NOMO-1 treated with DMSO at 0.1 percent for 48 hours (cell line): Measurements from ENCODE around the gene ELAC2.
A peak's percentile ranks its signal among the peaks of the same experiment; 100 is the strongest.

Experiments
- DNase-seq: peaks from one replicate; lab custom pipeline; 2025; ENCODE audit not compliant: unreplicated experiment; lab: John Stamatoyannopoulos, UW

The ELAC2 gene

DNA sequence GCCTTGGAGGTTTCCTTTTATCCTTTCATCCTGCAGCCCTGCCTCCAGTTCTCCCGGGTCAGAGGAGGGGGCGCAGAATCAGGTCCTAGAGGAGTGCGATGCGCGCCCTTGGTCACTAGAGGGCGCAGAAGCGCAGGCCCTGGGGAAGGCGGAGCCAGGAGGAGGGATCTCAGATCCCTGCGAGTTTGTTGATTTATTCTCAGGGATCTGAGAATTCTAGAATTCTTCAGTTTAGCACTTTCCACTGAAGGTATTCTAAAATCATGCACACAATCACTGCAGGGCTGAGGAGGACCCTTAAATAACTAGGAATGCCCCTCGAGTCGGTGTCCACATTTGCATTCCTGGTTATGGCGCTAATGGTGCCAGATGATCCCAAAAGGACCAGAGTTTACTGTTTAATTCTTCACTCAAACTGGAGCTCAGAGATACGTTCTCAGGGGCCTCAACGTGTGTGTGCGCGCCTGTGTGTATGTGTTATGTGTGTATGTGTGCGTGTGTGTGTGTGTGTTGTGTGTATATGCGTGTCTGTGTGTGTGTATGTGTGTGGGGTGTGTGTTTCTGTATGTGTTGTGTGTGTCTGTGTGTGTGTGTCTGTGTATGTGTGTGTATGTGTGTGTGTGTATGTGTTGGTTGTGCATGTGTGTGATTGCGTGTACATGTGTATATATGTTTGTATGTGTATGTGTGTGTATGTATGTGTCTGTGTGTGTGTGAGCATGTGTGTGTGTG is 6.9 kb upstream of the ELAC2 start:
- peak; percentile 38 for DNase-seq

DNA sequence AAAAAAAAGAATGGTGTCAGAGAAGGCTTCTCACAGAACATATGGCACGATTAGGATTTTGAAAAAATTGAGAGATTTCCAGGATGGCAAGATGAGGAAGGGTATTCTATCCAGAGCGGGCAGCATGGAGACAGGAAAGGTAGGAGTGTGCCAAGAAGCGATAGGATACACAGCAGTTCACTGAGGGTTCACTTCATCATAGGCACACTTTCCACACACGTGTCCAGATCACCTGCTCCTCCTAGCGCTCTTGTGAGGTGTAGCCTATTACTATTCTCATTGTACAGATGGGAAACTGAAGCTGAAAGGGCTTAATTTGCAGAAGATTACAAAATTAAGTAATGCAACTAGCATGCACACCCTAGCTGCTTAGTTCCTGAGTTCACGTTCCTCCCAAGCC is 6.2 kb upstream of the ELAC2 start:
- no peak for DNase-seq

DNA sequence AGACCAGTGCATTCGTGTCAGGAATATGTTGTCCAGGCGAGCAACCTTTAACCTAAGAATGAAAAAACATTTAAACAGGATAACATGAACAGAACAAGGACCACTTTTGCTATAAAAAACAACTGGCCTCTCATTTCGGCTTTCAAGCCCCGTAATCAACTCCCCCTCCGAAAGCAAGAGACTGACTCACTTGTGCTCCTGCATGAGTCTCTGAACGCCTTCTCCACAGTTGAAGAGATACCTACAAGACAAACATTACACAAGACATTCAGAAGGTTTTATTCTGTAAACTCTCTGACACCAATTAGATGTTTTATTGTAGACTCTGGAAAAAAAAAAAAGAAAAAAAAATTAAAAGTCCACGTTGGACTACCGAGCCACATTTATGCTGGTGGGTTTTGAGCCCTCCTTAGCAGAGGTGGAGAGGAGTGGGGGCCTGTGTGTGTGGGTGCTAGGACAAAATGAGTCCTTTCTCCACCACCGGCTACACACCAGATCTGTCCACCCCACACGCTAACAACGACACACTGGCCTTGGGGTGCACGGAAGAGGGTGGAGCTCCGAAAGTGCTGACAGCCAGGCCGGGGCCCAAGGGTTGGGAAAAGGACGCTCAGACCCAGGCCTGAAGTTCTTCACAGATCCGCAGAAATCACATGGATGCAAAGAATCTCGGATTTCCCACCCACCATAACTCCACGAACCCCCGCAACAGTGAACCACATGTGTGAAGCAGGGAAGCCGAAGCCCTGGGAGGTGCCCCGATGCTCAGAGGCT is 759 bp downstream of the ELAC2 start:
- peak; percentile 39 for DNase-seq

DNA sequence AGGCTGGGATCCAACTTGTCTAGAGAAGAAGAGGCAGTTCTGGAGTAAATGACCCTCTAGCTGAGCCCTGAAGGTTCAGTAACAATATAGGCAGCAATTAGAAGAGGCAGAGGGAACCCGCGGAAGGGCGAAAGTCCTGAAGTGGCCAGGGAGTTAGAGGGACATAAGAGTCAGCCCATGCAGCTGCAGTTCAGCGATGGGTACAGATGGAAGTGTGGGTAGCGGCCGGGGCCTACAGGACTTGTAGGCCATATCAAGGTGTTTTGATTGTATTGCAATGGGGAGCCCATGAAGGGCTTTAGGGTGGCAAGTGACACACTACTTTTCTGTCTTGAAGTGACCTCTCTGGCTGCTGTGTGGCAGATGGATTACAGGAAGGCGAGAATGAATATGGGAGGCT is 3.0 kb downstream of the ELAC2 start:
- DNase-seq, result no peak

DNA sequence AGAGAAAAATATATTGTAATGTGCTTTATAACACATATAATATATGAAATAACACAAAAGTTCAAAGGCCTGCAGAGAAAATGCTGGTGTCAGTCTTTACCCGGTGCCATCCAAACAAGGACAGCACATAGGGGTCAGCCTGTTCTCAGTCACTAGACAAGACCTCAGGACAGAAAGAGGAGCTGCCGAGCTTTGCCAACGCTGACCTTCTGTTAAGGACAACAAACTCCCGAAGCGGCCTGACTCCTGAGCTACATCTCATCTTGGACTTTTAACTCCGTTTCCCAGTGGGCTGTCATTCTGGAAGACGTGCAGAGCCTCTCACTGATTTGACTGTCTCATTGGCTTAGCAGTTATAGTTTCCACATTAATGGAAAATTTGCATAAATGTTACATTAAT is 6.9 kb downstream of the ELAC2 start:
- DNase-seq, result no peak

DNA sequence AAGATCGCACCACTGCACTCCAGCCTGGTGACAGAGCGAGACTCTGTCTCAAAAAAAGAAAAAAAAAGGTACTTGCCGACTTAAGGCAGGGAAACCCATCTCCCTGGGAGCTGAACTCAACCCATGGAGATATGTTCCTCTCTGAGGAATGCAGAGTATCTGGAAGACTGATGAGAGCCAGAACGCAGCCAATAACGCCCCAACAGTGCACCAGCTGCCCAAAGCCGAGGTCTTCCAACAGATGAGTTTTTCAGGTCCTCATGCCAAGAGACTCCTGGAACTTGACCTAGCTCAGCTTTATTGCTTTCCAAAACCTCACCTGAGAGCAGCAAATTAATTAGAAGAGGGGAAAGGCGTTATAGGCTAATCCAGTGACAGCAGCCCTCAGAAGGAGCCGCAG is 9.4 kb downstream of the ELAC2 start:
- no peak for DNase-seq

DNA sequence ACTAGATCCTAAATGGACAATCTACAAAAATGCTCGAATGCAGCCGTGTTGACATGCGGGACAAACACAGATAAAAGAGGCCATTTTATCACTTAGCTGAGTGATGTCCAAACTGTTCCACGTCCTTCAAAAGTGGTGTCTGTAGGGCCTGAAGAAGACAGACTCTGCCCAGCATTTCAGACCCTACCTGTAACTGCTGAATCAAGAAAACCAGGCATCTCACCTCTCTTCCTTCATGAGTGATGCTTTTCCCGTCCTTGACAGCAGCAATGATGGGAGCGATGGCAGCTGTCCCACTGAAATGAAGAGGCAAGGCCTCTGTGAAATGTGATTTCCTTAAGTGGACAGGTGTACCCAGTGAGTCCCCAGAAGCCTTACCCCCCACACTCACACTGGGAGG is 12.3 kb downstream of the ELAC2 start:
- DNase-seq, result no peak

DNA sequence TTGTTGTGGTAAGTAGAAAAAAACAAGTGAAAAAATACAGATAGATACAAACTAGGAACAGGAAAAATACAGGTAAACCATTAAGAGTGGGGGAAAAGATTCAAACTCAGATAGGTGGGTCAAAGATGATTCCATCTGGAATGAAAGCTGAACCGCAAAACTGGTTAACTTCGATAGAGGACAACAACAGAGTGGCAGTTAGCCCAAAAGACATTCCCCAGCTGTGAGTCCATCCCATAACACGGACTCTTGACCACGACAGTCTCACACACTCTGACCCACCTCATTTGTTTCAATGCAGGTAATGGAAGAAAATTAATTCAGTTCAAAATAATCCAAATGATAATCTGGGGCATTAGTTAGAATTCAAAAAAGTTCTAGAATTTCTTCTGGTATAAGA is 13.5 kb downstream of the ELAC2 start:
- DNase-seq, result no peak

DNA sequence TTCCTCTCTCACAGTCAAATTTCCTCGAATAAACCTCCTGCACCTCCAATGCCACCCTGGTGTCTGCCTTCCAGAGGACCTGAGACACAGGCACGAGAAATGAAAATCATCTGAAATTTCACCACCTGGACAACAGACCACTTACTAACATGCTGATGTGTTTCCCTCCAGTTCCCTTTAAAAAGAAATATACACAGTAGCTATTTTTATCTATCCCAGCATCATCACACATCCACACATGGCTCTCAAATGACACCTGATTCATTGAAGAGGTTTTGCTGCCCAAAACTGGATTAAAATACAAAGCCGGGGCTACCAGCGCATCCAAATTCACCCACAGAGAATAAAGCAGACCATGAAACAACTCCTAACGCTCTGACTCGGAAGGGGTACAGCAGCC is 13.9 kb downstream of the ELAC2 start:
- DNase-seq, result no peak

DNA sequence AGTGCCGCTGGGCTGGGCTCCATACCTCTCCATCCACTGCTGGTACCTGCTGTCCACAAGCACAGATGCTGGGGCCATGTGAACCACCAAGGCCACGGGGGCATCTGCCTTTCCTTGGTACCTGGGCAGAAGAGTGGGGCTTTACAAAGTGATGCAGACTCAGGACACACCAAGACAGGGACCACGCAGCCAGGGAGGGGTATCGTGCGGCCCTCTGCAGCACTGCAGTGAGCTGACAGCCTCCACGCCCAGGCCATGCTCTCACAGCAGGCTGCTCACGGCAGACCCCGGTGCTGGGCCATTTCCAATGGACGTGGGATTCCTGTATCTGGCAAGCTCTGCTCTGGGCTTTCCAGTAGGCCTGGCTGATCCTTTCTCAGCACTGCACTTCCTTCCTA is 14.4 kb downstream of the ELAC2 start:
- no peak for DNase-seq

DNA sequence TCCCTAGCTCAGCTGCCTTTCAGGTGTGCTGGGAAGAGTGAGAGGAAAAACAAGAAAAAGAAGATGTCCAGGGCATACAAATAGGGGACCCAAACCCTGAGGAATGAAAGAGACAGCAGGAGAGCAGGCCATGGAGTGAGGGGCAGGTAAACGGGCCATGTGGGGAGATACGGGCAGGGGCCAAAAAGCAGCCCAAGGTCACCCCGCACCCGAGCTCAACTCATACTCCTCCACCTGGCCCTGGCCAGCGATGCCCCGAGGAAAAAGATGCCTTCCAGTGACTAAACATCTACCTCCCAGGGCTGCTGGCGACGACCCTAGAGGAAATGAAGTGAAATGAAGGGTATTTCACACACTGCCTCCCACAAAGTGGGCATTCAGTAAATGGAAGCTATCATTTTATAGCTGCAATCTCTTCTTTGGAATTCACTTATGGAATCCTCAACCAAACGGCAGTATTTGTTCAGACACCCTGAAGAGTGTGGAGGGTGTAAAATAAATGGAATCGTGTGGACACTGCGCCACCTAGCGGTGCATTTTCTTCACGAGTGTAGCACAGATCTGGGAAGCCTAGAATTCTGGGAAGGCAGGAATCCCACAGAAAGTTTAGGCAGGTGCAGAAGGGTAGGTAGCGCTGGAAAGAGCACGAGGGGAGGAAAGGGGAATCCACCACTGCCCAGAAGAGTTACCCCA is 14.9 kb downstream of the ELAC2 start:
- DNase-seq, result peak; percentile 10

DNA sequence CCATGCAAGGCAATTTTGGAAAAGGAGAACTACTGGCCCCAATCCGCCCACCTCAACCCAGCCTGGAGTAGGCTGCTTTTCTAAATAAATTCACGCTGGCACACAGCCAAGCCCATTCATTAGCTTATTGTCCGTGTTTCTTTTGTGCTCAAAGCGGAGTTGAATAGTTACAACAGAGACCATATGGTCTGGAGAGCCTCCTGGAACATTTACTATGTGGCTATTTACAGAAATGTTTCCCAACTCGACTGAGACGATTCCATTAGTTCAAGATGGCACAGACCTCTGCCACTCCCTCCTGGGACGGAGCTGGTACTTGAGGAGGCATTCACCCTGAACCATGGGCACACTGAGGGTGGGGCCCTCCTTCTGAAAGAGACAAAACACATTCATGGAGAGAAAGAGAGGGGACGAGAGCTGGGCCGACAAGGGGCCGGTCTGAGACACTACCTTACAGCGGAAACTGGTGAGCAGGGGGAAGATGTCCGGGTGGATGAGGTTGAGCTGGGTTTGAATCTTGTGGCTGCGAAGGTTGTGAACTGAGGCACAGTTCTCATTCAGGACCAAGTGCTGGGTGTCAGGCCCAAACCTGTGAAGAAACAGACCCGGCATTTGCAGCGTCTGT is 15.7 kb downstream of the ELAC2 start:
- no peak for DNase-seq

DNA sequence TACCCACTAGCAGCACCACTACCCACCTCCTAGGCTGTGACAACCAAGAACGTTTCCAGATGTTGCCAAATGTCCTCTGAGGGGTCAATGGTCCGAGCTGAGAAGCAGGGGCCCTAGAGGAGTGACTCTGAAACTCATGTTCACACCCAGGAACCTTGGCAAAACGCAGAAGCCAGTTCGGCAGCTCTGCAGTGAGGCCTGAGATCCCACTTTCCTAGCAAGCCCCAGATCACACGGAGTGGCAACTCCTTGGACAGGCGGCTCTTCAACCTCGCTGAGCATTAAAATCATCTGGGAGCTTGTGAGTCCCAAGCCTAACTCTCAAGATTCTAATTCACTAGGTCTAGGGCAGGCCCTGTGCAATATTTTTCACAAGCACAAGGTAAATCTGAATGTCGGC is 17.3 kb downstream of the ELAC2 start:
- no peak for DNase-seq

DNA sequence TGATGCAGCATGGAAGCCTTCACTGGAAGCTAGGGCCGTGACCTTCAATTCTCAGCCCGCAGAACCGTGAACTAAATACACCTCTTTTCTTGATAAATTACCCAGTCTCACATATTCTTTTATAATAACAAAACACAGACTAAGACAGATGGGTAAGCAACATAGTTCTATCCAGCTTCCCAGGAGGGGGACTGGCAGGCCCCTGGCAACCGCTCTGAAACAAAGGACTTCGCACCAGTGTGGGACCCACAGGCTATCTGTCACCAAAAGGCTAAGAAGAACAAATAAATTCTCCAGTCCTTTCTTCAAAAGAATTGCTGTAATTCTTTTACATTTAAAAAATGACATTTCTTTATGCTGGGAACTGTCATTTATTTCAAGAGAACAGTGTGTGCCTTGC is 19.0 kb downstream of the ELAC2 start:
- no peak for DNase-seq

DNA sequence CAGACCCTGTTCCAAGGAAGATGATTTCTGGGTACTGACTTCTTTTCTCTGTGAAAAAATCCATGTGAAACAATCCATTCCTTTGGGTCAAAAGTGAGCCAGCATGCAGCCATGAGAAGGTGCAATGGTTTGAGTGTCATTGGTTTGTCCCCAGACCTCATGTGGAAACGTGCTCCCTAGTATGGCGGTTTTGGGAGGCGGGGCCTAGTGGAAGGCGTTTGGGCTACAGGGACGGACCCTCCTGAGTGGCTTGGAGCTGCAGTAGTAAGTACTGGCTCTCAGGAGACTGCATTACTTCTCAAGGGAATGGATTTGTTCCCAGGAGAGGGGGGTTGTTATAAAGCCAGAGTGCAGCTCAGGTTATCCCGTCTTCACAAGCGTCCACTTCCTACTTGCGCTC is 19.4 kb downstream of the ELAC2 start:
- no peak for DNase-seq

DNA sequence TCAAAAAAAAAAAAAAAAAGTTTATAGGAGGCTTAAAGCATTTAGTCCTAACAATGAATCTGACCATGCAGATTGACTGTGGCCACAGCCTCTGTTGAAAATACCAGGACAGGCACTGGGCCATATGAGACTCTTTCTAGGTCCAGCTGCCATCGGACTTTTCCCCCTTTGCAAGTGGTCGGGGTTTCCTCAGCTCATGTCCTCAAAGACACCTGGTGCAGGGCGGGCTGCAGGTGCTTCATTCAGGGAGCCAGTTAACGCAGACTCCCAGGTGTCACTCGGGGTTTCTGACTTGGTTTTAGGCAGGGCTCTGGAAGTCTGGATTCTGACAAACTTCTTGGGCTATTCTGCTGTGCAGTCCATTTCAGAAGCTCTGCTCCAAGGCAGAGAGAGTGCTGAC is 20.9 kb downstream of the ELAC2 start:
- DNase-seq, result no peak

DNA sequence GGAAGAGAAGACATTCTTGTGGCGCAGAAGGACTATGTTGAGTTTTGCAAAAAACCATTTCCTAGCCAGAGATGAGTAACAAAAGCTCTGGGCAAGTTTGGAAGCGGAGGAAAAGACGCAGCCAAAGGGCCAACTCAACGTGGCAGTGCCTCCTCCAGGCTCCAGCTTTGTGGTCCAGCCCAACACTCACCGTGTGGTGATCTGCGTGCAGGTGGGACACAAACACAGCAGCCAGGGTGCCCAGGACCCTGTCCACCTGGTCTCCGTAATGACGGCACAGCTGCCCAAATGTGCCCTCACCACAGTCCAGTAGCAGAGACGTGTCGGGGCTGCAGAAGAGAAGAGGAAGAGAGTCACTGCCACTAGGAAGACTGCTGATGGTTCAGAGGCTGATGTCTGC is 21.5 kb downstream of the ELAC2 start:
- DNase-seq, result no peak

DNA sequence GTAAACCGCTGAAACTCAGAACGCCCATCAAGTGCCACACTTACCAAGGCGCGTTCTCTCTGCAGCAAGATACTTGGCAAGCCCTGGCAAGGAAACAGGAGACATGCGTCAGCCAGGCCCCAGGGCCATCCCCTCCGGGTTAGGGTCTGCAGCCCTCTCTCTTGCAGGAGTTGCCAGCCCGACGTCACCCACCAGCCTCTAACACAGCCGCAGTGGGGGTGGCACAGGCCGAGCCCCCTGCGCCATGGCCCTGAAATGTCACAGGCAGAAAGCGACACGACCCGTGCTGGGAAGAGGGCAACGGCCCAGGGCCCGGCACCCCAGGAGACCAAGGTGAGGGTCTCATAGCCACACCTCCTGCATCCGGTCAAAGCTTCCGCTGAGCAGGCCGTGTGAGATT is 21.9 kb downstream of the ELAC2 start:
- DNase-seq, result no peak

DNA sequence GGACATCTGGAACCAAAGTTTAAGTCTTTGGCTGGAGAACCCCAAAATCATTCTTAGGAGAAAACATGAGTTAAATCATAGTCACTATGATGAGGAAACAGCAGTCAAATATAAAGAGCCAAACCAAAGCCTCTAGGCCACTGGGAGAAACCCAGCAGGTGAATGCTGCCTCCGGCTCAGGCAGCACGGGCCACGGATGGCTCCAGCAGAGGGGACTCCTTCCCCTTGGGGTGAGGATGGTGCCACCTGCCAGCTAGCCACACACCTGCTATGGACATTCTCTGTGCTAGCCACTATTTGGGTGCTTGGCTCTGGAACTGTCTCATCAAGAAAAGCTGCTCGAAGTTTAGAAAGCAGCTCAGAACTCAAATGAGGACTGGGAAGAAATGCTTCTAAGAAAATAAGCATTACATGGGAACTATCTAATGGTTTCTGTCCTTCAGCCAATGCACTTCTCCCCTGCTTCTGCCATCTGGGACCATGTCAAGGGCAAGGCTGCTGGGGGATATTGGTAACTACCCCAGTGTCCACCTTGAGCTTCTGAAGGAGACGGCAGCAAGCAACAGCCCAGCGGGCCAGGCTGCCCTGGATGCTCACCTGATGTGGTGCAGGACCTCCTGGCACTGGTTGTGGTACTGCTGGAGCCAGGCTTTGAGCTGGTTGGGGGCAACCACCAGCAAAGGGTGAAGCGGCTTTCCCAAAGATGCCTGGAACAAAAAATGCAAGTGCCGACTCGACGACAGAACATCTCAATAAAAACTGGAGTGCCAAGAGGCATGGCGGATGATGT is 22.5 kb downstream of the ELAC2 start:
- no peak for DNase-seq

DNA sequence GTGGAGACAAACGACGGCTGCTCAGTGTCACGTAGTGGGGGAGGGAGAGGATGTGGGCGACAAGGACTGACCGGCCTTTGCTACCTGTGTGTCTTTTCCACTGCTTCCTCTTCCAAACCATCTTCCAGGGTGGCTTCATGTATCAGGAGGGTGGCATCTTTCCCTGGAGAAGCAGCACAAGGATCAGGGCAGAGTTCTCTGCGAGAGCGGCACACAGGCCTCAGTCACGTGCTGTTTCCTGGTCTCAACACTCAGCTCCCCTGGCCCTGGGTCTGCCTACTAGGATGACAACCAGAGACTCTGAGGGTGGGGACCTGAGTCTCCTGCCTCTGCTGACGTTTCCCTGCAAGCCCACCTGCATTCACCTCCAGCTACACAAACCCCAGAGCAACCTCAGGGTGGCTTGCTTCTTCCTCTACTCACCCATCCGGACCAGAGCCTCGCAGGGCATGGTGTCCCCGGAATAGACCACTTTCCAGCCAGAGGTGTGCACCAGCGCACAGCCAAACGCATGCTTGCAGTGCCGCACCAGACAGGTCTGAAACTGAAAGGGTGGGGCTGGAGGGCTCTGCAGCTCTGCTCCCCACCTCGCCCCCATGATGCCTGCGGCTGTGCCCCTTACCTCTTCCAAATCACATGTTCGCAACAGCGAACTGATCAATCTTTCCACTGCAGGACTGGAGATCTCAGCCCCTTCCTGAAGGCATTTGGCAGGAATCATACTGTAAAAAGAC is 23.3 kb downstream of the ELAC2 start:
- DNase-seq, result no peak
